Caco-2 (cell line): ENCODE measurements around the gene GTPBP1. TPM values are rescaled to one million over a fixed set of nuclear protein-coding genes. Genes with fewer than 3 reads are reported as not detected.

Experiments used
- BruUV-seq: library from RNA; stranded (reverse); fragments of 400-500 nt; replicated peaks from 2 replicates; lab custom pipeline; 2021; lab: Mats Ljungman, UMichigan
- CTCF ChIA-PET: fragments of 300-600 bp; sonication (Branson Sonifier 250); formaldehyde crosslinking; loops from one replicate; lab custom pipeline; 2022; ENCODE audit warnings: antibody characterized with exemption; lab: Charles Lee
- POLR2A ChIA-PET: fragments of 300-600 bp; sonication (Branson Sonifier 250); formaldehyde crosslinking; loops from one replicate; lab custom pipeline; 2022; ENCODE audit warnings: antibody characterized with exemption; lab: Charles Lee
- DNase-seq, 2 experiments: peaks; one replicate each; pipeline versions ENCODE4 v3.0.0 to v3.0.0-alpha.2; 2020 to 2022
- H3K27me3 ChIP-seq: replicated peaks from 2 replicates; pipeline ENCODE4 v1.6.0; 2011; ENCODE audit warnings: low read length; ENCODE audit not compliant: control insufficient read depth, insufficient read depth
- H3K36me3 ChIP-seq: 2 replicates; pipeline ENCODE4 v1.5.1; 2011; ENCODE audit warnings: low read length; ENCODE audit not compliant: control insufficient read depth, insufficient read depth
- H3K4me1 ChIP-seq: fragments of 250-450 bp; sonication (Bioruptor Pico); 2 replicates; pipeline ENCODE4 v1.5.1; 2020; ENCODE audit warnings: mild to moderate bottlenecking
- H3K4me3 ChIP-seq: 2 replicates; pipeline ENCODE4 v1.5.1; 2011; ENCODE audit warnings: low read depth, mild to moderate bottlenecking, control low read depth, low read length
- H3K9me3 ChIP-seq: fragments of 250-450 bp; sonication (Bioruptor Pico); 2 replicates; pipeline ENCODE4 v1.5.1; 2020; ENCODE audit warnings: mild to moderate bottlenecking, moderate library complexity
- H3K27ac Mint-ChIP-seq: one replicate; pipeline ENCODE4 v1.8.0; 2022; ENCODE audit warnings: mixed read lengths; ENCODE audit not compliant: unreplicated experiment
- H3K27me3 Mint-ChIP-seq: one replicate; pipeline ENCODE4 v1.8.0; 2022; ENCODE audit warnings: mixed read lengths; ENCODE audit not compliant: insufficient read depth, unreplicated experiment
- H3K36me3 Mint-ChIP-seq: one replicate; pipeline ENCODE4 v1.8.0; 2022; ENCODE audit warnings: mild to moderate bottlenecking, mixed read lengths; ENCODE audit not compliant: insufficient read depth, unreplicated experiment
- H3K4me1 Mint-ChIP-seq: one replicate; pipeline ENCODE4 v1.8.0; 2022; ENCODE audit warnings: low read depth, mixed read lengths; ENCODE audit not compliant: unreplicated experiment
- H3K4me3 Mint-ChIP-seq: one replicate; pipeline ENCODE4 v1.8.0; 2022; ENCODE audit warnings: mild to moderate bottlenecking, moderate library complexity, mixed read lengths; ENCODE audit not compliant: unreplicated experiment
- H3K9me3 Mint-ChIP-seq: one replicate; pipeline ENCODE4 v1.8.0; 2022; ENCODE audit warnings: mixed read lengths; ENCODE audit not compliant: unreplicated experiment
- intact Hi-C: fragments of 100-400 bp; cut with micrococcal nuclease; formaldehyde crosslinking; loops from one replicate; pipeline ENCODE4 v1.10.0; 2022; ENCODE audit not compliant: unreplicated experiment
- total RNA-seq: library from RNA; stranded (reverse); gene quantifications from 2 replicates; pipeline ENCODE4 v1.2.3, GENCODE V29; 2022
- TF ChIP-seq, protein P1 (sequence below), 2 experiments: fragments of 200-600 bp in 1 of 2; IDR thresholded peaks; 1 replicate in 1 of 2; 2 replicates in 1 of 2; pipeline versions ENCODE4 v1.5.1 to v1.8.0; 2011 to 2022; ENCODE audit warnings: antibody characterized with exemption in 1 of 2, control low read depth in 1 of 2, inconsistent platforms in 1 of 2, low read depth in 1 of 2, low read length in 1 of 2, mild to moderate bottlenecking in 1 of 2, moderate library complexity in 1 of 2; ENCODE audit not compliant: insufficient read depth in 1 of 2, severe bottlenecking in 1 of 2, unreplicated experiment in 1 of 2

The GTPBP1 gene
- total RNA-seq, 1 experiment from 2014 or later: 47.2 TPM

DNA sequence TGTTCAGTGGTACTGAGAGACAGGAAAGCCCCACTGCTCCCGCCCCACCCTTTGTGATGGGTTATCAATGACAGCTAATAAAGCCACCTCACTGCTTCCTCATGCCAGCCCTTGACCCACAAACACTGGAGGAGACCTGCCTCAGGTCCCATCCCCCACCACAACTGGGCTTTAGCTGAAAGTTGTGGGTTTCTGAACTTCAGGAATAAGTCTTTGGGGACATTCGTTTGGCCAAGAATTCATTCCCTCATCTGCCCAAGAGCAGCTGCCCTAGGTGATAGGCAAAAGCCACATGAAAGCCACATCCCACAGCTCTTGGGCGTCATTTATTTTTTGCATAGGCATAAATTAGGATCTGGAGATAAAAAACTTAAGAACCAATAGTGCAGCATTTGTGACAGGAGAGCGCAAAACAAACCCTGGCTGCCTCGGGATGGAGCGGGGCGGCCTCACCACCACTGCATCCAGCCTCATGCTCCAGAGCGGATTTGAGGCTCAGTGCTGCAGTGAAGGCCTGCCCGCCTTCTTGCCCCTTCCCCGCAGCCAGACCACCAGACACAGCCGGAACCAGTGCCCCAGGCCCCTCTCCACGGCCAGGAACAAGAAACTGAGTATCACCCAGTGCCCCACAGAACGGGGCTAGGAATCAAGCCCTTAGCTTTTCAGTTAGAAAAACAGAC lies 28.8 kb downstream of the GTPBP1 start:
- H3K9me3 ChIP-seq: no peaks in the 10 kb centered on the region
- intact Hi-C loops: no loop called here
- TF ChIP-seq, protein P1, sequence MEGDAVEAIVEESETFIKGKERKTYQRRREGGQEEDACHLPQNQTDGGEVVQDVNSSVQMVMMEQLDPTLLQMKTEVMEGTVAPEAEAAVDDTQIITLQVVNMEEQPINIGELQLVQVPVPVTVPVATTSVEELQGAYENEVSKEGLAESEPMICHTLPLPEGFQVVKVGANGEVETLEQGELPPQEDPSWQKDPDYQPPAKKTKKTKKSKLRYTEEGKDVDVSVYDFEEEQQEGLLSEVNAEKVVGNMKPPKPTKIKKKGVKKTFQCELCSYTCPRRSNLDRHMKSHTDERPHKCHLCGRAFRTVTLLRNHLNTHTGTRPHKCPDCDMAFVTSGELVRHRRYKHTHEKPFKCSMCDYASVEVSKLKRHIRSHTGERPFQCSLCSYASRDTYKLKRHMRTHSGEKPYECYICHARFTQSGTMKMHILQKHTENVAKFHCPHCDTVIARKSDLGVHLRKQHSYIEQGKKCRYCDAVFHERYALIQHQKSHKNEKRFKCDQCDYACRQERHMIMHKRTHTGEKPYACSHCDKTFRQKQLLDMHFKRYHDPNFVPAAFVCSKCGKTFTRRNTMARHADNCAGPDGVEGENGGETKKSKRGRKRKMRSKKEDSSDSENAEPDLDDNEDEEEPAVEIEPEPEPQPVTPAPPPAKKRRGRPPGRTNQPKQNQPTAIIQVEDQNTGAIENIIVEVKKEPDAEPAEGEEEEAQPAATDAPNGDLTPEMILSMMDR (IDR thresholded peaks at IDR 0.05; ENCODE audit: insufficient read depth in 1 of 2, low read depth in 1 of 2, low read length in 1 of 2, severe bottlenecking in 1 of 2, unreplicated experiment in 1 of 2): no peak
- peaks cover 3% of the 10 kb centered on the region for H3K36me3 ChIP-seq
- no TSS peak for BruUV-seq
- H3K36me3 Mint-ChIP-seq: peaks cover 73% of the 10 kb centered on the region
- CTCF ChIA-PET: interaction anchor here (0.8 to 2.1 kb wide), 5 partner anchors 9 to 34 kb away, joined by 3 to 7 read pairs (median 4); no protein-coding TSS in a partner anchor
- no peak for DNase-seq
- no peaks in the 10 kb centered on the region for H3K4me1 ChIP-seq
- no peak overlapping the region for H3K27ac Mint-ChIP-seq
- no peak overlapping the region for H3K4me3 ChIP-seq
- POLR2A ChIA-PET: no interaction called here
- no peaks in the 10 kb centered on the region for H3K27me3 ChIP-seq
- no peaks in the 10 kb centered on the region for H3K9me3 Mint-ChIP-seq
- H3K4me1 Mint-ChIP-seq: no peaks in the 10 kb centered on the region
- no peaks in the 10 kb centered on the region for H3K27me3 Mint-ChIP-seq
- no peak overlapping the region for H3K4me3 Mint-ChIP-seq

DNA sequence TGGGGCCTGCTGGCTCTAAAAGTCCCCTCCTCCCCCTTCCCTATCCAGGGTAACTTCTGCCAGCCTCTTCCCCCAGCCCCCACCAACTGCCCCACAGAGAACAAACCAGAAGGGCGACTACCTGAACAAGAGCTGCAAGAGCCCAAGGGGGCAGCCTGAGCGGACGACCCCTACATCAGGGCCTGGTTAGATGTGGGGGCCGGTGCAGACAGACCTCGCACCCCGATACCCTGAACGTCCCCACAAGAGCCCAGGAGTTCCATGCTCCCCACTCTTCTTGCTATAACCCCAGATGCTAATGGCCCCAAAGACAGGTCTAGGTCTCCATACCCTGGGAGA lies 29.4 kb downstream of the GTPBP1 start:
- POLR2A ChIA-PET: no interaction called here
- Histone ChIP-seq H3K27me3 (no peaks in the 10 kb centered on the region), H3K4me3 (no peak overlapping the region), H3K9me3 (no peaks in the 10 kb centered on the region), H3K36me3 (peaks cover 3% of the 10 kb centered on the region), H3K4me1 (no peaks in the 10 kb centered on the region)
- CTCF ChIA-PET: interaction anchor here (1.5 to 2.1 kb wide), 2 partner anchors 8 to 12 kb away, joined by 4 to 5 read pairs; no protein-coding TSS in a partner anchor
- peaks cover 78% of the 10 kb centered on the region for H3K36me3 Mint-ChIP-seq
- H3K27ac Mint-ChIP-seq: no peak overlapping the region
- no TSS peak for BruUV-seq
- H3K4me1 Mint-ChIP-seq: no peaks in the 10 kb centered on the region
- TF ChIP-seq, protein P1 (IDR thresholded peaks at IDR 0.05; ENCODE audit: insufficient read depth in 1 of 2, low read depth in 1 of 2, low read length in 1 of 2, severe bottlenecking in 1 of 2, unreplicated experiment in 1 of 2): no peak
- no peaks in the 10 kb centered on the region for H3K9me3 Mint-ChIP-seq
- H3K4me3 Mint-ChIP-seq: no peak overlapping the region
- intact Hi-C loops: no loop called here
- no peak for DNase-seq
- H3K27me3 Mint-ChIP-seq: no peaks in the 10 kb centered on the region

DNA sequence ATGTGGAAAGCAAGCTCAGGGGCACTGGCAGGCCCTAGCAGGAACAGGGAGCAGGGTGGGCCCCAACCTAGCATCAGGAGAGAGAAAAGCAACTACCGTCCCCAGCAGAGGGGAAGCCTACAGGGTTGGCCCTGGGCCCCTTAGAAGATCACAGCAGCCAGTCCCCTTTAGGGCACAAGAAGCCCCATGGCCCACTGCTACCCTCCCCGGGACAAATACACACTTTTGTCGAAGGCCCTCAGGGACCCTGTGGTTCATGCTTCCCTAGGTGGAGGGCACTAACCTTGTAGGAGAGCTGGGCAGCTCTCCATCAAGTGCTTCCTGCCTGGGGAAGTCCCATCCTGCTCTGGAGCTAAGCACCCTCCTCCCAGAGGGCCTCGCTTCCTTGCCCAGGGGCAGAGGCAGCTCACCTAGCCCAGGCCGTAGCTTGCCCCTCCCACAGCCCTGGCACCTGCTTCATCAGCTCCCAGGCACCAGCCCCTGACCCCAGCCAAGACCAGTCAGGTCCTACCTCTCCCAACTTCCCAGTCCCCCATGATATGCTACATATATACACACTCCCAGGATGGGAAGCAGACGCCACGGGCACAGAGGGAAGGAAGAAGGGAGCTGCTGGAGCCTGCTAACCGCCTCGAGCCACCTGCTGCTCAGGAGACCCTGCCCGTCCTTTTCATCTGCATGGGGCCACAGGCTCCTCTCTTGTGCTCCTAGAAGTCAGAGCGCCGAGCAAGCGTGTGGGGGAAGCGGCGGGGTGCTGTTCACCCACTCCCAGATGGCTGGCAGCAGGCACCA lies 29.9 kb downstream of the GTPBP1 start:
- no peaks in the 10 kb centered on the region for H3K9me3 Mint-ChIP-seq

More for the DNA sequence above, 29.9 kb downstream of the GTPBP1 start:
- Histone ChIP-seq H3K27me3 (no peaks in the 10 kb centered on the region), H3K36me3 (peaks cover 3% of the 10 kb centered on the region), H3K9me3 (no peaks in the 10 kb centered on the region), H3K4me3 (no peak overlapping the region), H3K4me1 (no peaks in the 10 kb centered on the region)
- intact Hi-C loops: no loop called here
- CTCF ChIA-PET: interaction anchor here (1.5 to 2.1 kb wide), 2 partner anchors 7 to 12 kb away, joined by 4 to 5 read pairs; no protein-coding TSS in a partner anchor
- no TSS peak for BruUV-seq
- TF ChIP-seq, protein P1 (IDR thresholded peaks at IDR 0.05; ENCODE audit: insufficient read depth in 1 of 2, low read depth in 1 of 2, low read length in 1 of 2, severe bottlenecking in 1 of 2, unreplicated experiment in 1 of 2): no peak
- Mint-ChIP-seq H3K36me3 (peaks cover 79% of the 10 kb centered on the region), H3K4me3 (no peak overlapping the region), H3K27ac (peak overlapping the region; percentile 53), H3K4me1 (no peaks in the 10 kb centered on the region), H3K27me3 (no peaks in the 10 kb centered on the region)
- DNase-seq: no peak
- POLR2A ChIA-PET: no interaction called here
